Measurements from ENCODE around the gene CAPN14.

The CAPN14 gene

GRCh38 chr2:31240381-31241365 lies 23.4 kb upstream of the CAPN14 start:
- no peak for TF ChIP-seq TAF1 (IDR thresholded peaks at IDR 0.05; ENCODE audit: borderline replicate concordance, low read depth, low read length)
- TF ChIP-seq POLR2A (IDR thresholded peaks at IDR 0.05; ENCODE audit: low read depth, low read length): no peak
- no peak for TF ChIP-seq POLR2AphosphoS5 (IDR thresholded peaks at IDR 0.05; ENCODE audit: low read depth, low read length)

GRCh38 chr2:31239593-31240177 lies 22.4 kb upstream of the CAPN14 start:
- FAIRE-seq: no peak
- TF ChIP-seq TAF1 (IDR thresholded peaks at IDR 0.05; ENCODE audit: borderline replicate concordance, low read depth, low read length): no peak
- TF ChIP-seq POLR2A (IDR thresholded peaks at IDR 0.05; ENCODE audit: low read depth, low read length): no peak
- TF ChIP-seq POLR2AphosphoS5 (IDR thresholded peaks at IDR 0.05; ENCODE audit: low read depth, low read length): no peak
- DNase-seq (ENCODE audit: insufficient read length): no peak

More at GRCh38 chr2:31240381-31241365, 23.4 kb upstream of the CAPN14 start:
- DNase-seq (ENCODE audit: insufficient read length) (no peak), FAIRE-seq (no peak)

- FAIRE-seq (no peak), DNase-seq (ENCODE audit: insufficient read length) (no peak)
These were observed 21.7 kb upstream of the CAPN14 start for GRCh38 chr2:31238906-31239592.

GRCh38 chr2:31238126-31238905 lies 21.0 kb upstream of the CAPN14 start:
- FAIRE-seq: no peak
- TF ChIP-seq TAF1 (IDR thresholded peaks at IDR 0.05; ENCODE audit: borderline replicate concordance, low read depth, low read length) (no peak), POLR2A (IDR thresholded peaks at IDR 0.05; ENCODE audit: low read depth, low read length) (no peak)
- no peak for DNase-seq (ENCODE audit: insufficient read length)

More at GRCh38 chr2:31238906-31239592, 21.7 kb upstream of the CAPN14 start:
- no peak for TF ChIP-seq TAF1 (IDR thresholded peaks at IDR 0.05; ENCODE audit: borderline replicate concordance, low read depth, low read length)
- no peak for TF ChIP-seq POLR2AphosphoS5 (IDR thresholded peaks at IDR 0.05; ENCODE audit: low read depth, low read length)
- TF ChIP-seq POLR2A (IDR thresholded peaks at IDR 0.05; ENCODE audit: low read depth, low read length): no peak

GRCh38 chr2:31237348-31238017 lies 20.2 kb upstream of the CAPN14 start:
- no peak for DNase-seq (ENCODE audit: insufficient read length)
- TF ChIP-seq POLR2AphosphoS5 (IDR thresholded peaks at IDR 0.05; ENCODE audit: low read depth, low read length) (no peak), POLR2A (IDR thresholded peaks at IDR 0.05; ENCODE audit: low read depth, low read length) (no peak), TAF1 (IDR thresholded peaks at IDR 0.05; ENCODE audit: borderline replicate concordance, low read depth, low read length) (no peak)
- no peak for FAIRE-seq

GRCh38 chr2:31236433-31237205 lies 19.3 kb upstream of the CAPN14 start:
- DNase-seq (ENCODE audit: insufficient read length): no peak
- FAIRE-seq: no peak
- no peak for TF ChIP-seq POLR2AphosphoS5 (IDR thresholded peaks at IDR 0.05; ENCODE audit: low read depth, low read length)
- TF ChIP-seq TAF1 (IDR thresholded peaks at IDR 0.05; ENCODE audit: borderline replicate concordance, low read depth, low read length): no peak
- no peak for TF ChIP-seq POLR2A (IDR thresholded peaks at IDR 0.05; ENCODE audit: low read depth, low read length)

GRCh38 chr2:31235504-31235902 lies 18.2 kb upstream of the CAPN14 start:
- FAIRE-seq (no peak), DNase-seq (ENCODE audit: insufficient read length) (no peak)

GRCh38 chr2:31234683-31235503 lies 17.6 kb upstream of the CAPN14 start:
- no peak for DNase-seq (ENCODE audit: insufficient read length)
- TF ChIP-seq POLR2A (IDR thresholded peaks at IDR 0.05; ENCODE audit: low read depth, low read length) (no peak), POLR2AphosphoS5 (IDR thresholded peaks at IDR 0.05; ENCODE audit: low read depth, low read length) (no peak)
- FAIRE-seq: no peak

More at GRCh38 chr2:31235504-31235902, 18.2 kb upstream of the CAPN14 start:
- TF ChIP-seq POLR2A (IDR thresholded peaks at IDR 0.05; ENCODE audit: low read depth, low read length) (no peak), POLR2AphosphoS5 (IDR thresholded peaks at IDR 0.05; ENCODE audit: low read depth, low read length) (no peak), TAF1 (IDR thresholded peaks at IDR 0.05; ENCODE audit: borderline replicate concordance, low read depth, low read length) (no peak)

Data from GM12892 (cell line).